GM19455 (cell line): ENCODE data around the gene FAM227B.

Source experiments
- ATAC-seq: cut with Tn5 transposase; IDR thresholded peaks from one replicate; pipeline ENCODE4 v1.9.1; 2021; ENCODE audit not compliant: unreplicated experiment

Gene FAM227B

DNA sequence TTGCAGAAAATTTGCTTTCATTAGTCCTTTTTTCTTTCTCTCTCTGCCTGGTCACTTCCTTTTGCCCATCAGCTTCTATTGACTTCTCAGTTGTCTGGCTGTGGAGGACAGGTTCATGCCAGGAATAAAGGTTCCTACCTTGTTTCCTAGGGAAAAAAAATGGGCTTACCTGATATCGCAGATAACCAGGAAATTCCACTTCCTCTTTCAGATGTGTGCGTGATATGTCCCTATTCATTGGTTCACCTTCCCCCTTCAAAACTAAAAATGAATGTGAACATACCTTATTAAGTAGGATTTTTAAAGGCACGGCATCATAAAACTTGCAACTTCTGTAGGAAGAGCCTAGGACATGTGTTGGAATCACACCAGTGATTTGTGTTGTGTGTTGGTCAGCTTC, 317.6 kb downstream of the FAM227B start:
- ATAC-seq, result no peak

DNA sequence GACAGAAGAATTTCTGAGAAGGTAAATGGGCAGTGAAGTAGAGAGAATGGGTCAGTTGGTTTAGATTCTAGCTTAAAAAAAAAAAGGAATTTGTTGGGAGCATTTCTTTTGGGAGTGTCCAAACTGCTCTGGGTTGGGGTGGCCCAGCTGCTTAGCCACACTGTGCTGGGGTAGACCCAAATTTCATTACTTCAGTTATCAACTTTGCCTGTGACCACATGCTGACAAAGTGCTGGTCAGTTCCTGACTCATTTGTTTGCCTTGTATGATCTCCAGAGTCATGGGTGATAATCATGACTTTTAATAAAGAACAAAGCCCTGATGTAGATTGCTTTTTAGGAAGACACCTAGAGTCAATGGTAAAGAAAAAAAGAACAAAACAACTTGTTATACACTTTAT, 319.1 kb downstream of the FAM227B start:
- no peak for ATAC-seq

DNA sequence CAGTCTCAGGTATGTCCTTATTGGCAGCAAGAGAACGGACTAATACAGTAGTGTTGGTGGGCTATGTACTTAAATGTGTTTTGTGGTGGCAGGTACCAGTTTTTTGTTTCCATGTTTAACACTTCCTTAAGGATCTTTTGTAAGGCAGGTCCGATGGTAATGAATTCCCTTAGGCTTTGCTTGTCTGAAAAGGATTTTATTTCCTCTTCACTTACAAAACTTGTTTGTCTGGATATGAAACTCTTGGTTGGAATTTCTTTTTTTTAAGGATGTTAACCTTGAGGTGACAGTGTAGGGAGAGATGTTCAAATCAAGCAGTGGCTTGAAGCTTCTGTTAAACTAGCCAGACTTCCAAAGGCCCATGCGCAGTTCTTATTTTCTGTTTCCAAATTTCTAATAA, 319.8 kb downstream of the FAM227B start:
- no peak for ATAC-seq

- no peak for ATAC-seq
These were observed 323.0 kb downstream of the FAM227B start for GRCh38 chr15:49297584-49297983.

GRCh38 chr15:49296258-49296657, 324.4 kb downstream of the FAM227B start:
- ATAC-seq, result no peak

DNA sequence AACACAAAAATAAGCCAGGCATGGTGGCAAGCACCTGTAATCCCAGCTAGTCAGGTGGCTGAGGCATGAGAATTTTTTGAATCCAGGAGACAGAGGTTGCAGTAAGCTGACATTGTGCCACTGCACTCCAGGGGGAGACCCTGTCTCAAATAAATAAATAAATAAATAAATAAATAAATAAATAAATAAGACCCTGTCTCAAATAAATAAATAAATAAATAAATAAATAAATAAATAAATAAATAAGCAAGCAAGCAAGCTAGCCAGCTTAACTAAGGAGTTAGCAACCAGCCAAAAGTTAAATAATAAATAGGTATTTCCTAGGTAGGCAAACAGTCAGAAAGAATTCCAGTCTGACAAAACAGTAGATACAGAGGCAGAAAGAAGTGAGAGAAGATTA, 326.7 kb downstream of the FAM227B start:
- no peak for ATAC-seq

DNA sequence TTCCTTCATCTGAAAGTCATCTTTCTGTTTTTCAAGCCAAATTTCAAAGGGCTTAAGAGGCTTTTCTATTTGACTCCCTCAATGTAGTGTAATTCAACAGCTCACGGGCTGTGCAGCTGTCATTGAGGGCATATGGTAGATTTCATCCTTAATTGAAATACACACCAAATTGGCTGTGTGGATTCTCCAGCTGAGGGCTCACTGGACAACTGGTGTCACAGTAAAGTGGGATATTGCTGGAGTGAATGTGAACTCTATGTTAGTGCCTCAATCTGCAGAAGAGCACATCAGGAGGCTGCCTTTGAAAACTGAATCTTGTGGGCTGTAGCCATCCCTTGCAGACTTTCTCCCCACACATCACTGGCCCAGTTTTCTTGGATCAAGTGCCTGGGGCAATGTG, 330.4 kb downstream of the FAM227B start:
- no peak for ATAC-seq

DNA sequence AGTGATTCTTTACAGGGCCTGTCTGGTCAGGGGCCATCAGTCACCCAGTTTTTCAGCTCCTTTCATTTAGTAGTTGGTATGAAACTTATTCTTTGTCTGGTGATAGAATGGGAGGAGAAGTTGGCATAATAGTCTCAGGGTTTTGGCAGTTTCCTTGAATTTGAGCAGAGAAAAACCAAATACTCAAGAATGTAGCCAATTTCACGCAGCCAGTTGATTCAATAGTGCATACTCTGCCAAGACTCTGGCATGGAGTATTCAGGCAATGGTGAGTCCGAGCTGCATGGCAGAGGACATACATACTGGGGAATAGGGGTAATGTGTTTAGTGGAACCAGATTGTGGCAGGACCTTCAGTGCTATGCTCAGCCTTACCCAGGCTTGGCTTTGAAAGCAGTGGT, 332.2 kb downstream of the FAM227B start:
- ATAC-seq, result no peak

DNA sequence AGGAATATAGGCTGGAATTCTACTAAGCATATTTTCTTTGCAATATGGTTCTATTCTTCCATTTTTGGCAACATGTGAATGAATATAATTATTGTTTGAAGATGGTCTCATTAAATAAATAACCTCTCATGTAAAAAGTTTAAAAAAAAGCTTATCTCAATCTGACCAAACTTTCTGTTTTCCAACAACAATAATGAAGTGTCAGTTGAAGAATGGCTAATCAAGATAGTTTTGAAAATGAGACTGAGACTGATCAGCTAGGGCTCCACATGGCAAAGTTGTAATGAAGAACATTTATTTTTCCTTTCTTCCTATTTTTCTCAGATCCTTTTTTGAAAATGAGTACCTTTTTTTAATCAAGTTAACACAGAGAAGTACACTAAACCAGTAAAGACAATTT, 333.1 kb downstream of the FAM227B start:
- ATAC-seq, result no peak

GRCh38 chr15:49286649-49287404, 333.8 kb downstream of the FAM227B start:
- no peak for ATAC-seq

DNA sequence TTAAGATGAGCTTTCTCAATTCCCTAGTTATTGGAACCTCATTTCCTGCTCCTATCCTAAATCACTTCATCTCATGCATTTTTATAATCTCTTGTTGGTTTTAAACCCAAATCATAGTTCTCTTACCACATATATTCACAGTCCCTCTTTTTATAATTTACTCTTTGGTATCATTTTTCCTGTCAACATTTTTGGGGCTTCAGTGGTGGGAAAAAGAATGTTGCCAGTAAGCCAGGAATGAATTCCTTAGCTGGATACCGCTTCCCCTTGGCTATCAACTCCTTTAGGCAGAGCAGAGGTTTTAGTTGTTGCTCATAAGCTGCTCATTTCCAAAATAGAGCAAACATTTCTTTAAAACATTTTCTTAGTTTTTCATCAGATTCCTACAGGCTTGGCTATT, 338.3 kb downstream of the FAM227B start:
- no peak for ATAC-seq

DNA sequence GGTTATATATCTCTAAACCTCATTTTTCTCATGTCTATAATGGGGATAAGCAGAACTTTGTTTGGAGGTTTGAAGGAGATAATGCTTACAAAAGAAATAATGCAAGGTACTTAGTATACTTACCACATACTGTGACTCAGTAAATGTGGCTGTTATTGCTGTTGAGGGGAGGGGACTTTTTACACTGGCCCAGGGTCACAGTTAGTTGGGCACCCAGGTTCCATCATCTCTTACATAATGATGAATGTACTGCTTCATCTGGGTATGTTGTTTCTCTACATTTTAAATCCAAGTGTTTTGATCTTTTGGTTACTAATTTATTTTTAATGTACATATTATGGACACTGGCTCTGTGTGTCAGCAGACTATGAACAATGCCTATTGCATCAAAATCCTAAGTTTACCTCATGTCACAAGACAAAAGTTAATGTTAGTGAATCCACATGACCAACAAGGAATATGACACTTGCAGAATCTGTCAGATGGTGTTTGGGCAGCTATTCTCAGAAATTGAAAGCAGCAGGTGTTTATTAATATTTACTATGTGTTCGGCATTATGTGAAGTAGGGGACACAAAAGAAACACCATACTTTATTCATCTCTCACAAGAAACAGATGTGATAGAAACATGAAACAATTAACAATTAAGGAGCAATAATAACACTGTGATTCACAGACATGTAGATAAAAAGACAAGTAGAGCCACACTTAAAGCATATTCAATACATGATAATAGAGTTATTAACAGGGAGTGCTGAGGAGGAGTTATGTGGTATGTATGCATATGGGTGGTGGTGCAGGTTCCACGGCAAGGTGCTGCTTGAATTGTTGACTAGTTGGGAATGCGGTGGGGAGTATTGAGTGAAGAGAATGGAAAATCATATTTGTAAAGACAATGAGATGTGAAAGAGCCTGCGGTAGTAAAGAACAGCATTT, 340.8 kb downstream of the FAM227B start:
- ATAC-seq, result no peak

- no peak for ATAC-seq
These were observed 341.9 kb downstream of the FAM227B start for GRCh38 chr15:49278751-49279150.
